ENCODE results near the gene SPECC1. TPM values are rescaled to one million over a fixed set of nuclear protein-coding genes. Genes with fewer than 3 reads are reported as not detected.

Gene SPECC1
- total RNA-seq, 1 donor from 2014 or later, result 69.6 TPM

- H3K9me3 Mint-ChIP-seq (ENCODE audit: low read depth), result peaks cover 5% of the 10 kb centered on the region
- no peak for TF ChIP-seq CTCF (IDR thresholded peaks at IDR 0.05; ENCODE audit: unreplicated experiment)
- H3K4me3 Mint-ChIP-seq (ENCODE audit: low read depth), result no peak overlapping the region
- H3K4me1 Mint-ChIP-seq (ENCODE audit: low read depth), result no peaks in the 10 kb centered on the region
- no peaks in the 10 kb centered on the region for H3K27me3 Mint-ChIP-seq
- H3K36me3 Mint-ChIP-seq (ENCODE audit: insufficient read depth), result peaks cover 18% of the 10 kb centered on the region
- H3K27ac Mint-ChIP-seq, result no peak overlapping the region
- DNase-seq (ENCODE audit: low spot score, unreplicated experiment), result no peak
Observed at GRCh38 chr17:20299013-20299412, 289.9 kb downstream of the SPECC1 start.

- H3K36me3 Mint-ChIP-seq (ENCODE audit: insufficient read depth), result peaks cover 18% of the 10 kb centered on the region
- H3K4me1 Mint-ChIP-seq (ENCODE audit: low read depth), result no peaks in the 10 kb centered on the region
- H3K27ac Mint-ChIP-seq, result no peak overlapping the region
- TF ChIP-seq CTCF (IDR thresholded peaks at IDR 0.05; ENCODE audit: unreplicated experiment), result no peak
- H3K4me3 Mint-ChIP-seq (ENCODE audit: low read depth), result no peak overlapping the region
- H3K27me3 Mint-ChIP-seq, result no peaks in the 10 kb centered on the region
- no peak for DNase-seq (ENCODE audit: low spot score, unreplicated experiment)
- peaks cover 6% of the 10 kb centered on the region for H3K9me3 Mint-ChIP-seq (ENCODE audit: low read depth)
Observed at GRCh38 chr17:20300436-20300934, 291.3 kb downstream of the SPECC1 start.

GRCh38 chr17:20302246-20302917 is 293.2 kb downstream of the SPECC1 start:
- H3K27me3 Mint-ChIP-seq, result no peaks in the 10 kb centered on the region
- peaks cover 16% of the 10 kb centered on the region for H3K9me3 Mint-ChIP-seq (ENCODE audit: low read depth)
- H3K4me1 Mint-ChIP-seq (ENCODE audit: low read depth), result no peaks in the 10 kb centered on the region
- H3K36me3 Mint-ChIP-seq (ENCODE audit: insufficient read depth), result peaks cover 29% of the 10 kb centered on the region
- H3K27ac Mint-ChIP-seq, result no peak overlapping the region
- no peak for TF ChIP-seq CTCF (IDR thresholded peaks at IDR 0.05; ENCODE audit: unreplicated experiment)
- DNase-seq (ENCODE audit: low spot score, unreplicated experiment), result no peak
- no peak overlapping the region for H3K4me3 Mint-ChIP-seq (ENCODE audit: low read depth)

- Mint-ChIP-seq H3K36me3 (ENCODE audit: insufficient read depth) (peaks cover 38% of the 10 kb centered on the region), H3K9me3 (ENCODE audit: low read depth) (peaks cover 26% of the 10 kb centered on the region), H3K27ac (no peak overlapping the region), H3K4me1 (ENCODE audit: low read depth) (no peaks in the 10 kb centered on the region), H3K4me3 (ENCODE audit: low read depth) (no peak overlapping the region), H3K27me3 (no peaks in the 10 kb centered on the region)
- no peak for DNase-seq (ENCODE audit: low spot score, unreplicated experiment)
- no peak for TF ChIP-seq CTCF (IDR thresholded peaks at IDR 0.05; ENCODE audit: unreplicated experiment)
Observed at GRCh38 chr17:20304961-20305360, 295.8 kb downstream of the SPECC1 start.

- DNase-seq (ENCODE audit: low spot score, unreplicated experiment), result no peak
- Mint-ChIP-seq H3K4me3 (ENCODE audit: low read depth) (no peak overlapping the region), H3K4me1 (ENCODE audit: low read depth) (no peaks in the 10 kb centered on the region), H3K36me3 (ENCODE audit: insufficient read depth) (peaks cover 42% of the 10 kb centered on the region), H3K27me3 (no peaks in the 10 kb centered on the region), H3K27ac (no peak overlapping the region), H3K9me3 (ENCODE audit: low read depth) (peaks cover 26% of the 10 kb centered on the region)
- TF ChIP-seq CTCF (IDR thresholded peaks at IDR 0.05; ENCODE audit: unreplicated experiment), result no peak
Observed at GRCh38 chr17:20306924-20307323, 297.8 kb downstream of the SPECC1 start.
